ENCODE measurements around the gene BANF1.

The BANF1 gene

DNA sequence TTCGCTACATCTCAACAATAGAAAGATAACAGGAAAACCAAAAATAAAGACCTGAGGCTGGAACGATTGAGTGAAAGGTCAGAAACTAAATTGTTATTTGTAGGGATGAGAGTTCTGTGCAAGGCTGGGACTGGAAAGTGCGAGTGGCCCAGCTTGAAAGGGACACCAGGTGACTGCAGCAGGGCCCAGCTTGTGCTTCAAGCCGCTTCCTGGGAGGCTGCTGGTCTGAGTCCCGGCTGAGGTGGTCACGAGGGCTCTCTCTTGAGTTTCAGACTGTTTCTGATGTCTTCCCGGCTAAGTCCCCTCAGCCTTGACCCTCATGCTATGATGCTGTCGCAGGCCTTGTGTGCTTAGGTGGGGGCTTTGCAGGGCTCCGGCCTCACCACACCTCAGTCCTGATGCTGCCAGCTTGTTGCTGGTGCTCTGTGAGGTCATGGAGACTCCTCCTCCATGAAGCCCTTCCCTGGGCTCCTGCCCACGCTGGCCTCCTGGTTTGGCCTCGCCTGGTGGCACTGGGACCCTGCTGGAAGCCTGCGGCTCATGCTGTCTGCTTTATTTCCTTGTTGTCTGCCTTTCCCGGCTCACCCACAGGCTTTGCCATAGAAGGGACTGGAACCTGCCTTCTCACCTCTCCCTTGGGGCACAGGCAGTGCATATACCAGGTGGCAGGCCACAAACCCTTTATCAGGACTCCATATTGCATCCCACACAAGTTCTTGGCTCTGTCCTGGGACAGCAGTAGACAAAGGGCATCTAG, 4.0 kb downstream of the BANF1 start:
- H3K79me2 ChIP-seq (ENCODE audit: control insufficient read depth, low read length): peaks cover 26% of the 10 kb centered on the region
- no peak overlapping the region for H3K4me2 ChIP-seq (ENCODE audit: low read length)
- no peak overlapping the region for H3K4me3 ChIP-seq (ENCODE audit: low read length)
- H3K9me3 ChIP-seq (ENCODE audit: control insufficient read depth, insufficient read depth, low read length): no peaks in the 10 kb centered on the region
- TF ChIP-seq, protein P1, sequence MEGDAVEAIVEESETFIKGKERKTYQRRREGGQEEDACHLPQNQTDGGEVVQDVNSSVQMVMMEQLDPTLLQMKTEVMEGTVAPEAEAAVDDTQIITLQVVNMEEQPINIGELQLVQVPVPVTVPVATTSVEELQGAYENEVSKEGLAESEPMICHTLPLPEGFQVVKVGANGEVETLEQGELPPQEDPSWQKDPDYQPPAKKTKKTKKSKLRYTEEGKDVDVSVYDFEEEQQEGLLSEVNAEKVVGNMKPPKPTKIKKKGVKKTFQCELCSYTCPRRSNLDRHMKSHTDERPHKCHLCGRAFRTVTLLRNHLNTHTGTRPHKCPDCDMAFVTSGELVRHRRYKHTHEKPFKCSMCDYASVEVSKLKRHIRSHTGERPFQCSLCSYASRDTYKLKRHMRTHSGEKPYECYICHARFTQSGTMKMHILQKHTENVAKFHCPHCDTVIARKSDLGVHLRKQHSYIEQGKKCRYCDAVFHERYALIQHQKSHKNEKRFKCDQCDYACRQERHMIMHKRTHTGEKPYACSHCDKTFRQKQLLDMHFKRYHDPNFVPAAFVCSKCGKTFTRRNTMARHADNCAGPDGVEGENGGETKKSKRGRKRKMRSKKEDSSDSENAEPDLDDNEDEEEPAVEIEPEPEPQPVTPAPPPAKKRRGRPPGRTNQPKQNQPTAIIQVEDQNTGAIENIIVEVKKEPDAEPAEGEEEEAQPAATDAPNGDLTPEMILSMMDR (IDR thresholded peaks at IDR 0.05; ENCODE audit: low read depth, low read length, poor library complexity, severe bottlenecking): no peak
- no peak for TF ChIP-seq EZH2phosphoT487 (IDR thresholded peaks at IDR 0.05; ENCODE audit: borderline replicate concordance, low read length)
- H3K9me2 ChIP-seq (replicated peaks; ENCODE audit: control insufficient read depth, low read length): no peaks in the 10 kb centered on the region
- peaks cover 36% of the 10 kb centered on the region for H3K36me3 ChIP-seq (ENCODE audit: control insufficient read depth, low read length)
- no peak overlapping the region for H3K27ac ChIP-seq (ENCODE audit: low read depth, low read length)
- H3F3A ChIP-seq (ENCODE audit: control insufficient read depth, insufficient read depth): peaks cover 15% of the 10 kb centered on the region
- H3K4me1 ChIP-seq (ENCODE audit: control insufficient read depth, low read length): peaks cover 6% of the 10 kb centered on the region
- H4K20me1 ChIP-seq (ENCODE audit: control insufficient read depth, insufficient read depth, low read depth, low read length): peaks cover 5% of the 10 kb centered on the region; the same call in 1 of the 2 replicates
- H3K27me3 ChIP-seq (ENCODE audit: control insufficient read depth, low read length): no peaks in the 10 kb centered on the region

DNA sequence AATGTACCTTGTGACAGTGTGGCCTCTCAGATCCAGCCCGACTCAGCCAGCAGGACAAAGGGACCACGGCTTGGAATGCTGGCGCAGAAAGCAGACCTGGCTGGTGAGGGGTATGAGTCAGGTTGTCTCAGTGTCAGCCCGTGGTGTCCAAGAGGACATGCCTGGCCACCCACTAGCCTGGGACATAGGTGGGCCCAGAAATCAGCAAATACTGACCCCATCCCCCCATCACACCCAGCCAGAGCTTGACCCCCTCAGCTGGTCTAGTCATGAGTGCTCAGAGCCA, 4.5 kb downstream of the BANF1 start:
- peaks cover 5% of the 10 kb centered on the region; the same call in 1 of the 2 replicates for H4K20me1 ChIP-seq (ENCODE audit: control insufficient read depth, insufficient read depth, low read depth, low read length)
- peaks cover 21% of the 10 kb centered on the region for H3K79me2 ChIP-seq (ENCODE audit: control insufficient read depth, low read length)
- no peak overlapping the region for H3K27ac ChIP-seq (ENCODE audit: low read depth, low read length)
- 0 out of 2 replicates have a peak, but pooled peaks cover 4% of the 10 kb centered on the region for H3K27me3 ChIP-seq (ENCODE audit: control insufficient read depth, low read length)
- H3K4me2 ChIP-seq (ENCODE audit: low read length): no peak overlapping the region
- no peaks in the 10 kb centered on the region for H3K9me3 ChIP-seq (ENCODE audit: control insufficient read depth, insufficient read depth, low read length)
- peaks cover 31% of the 10 kb centered on the region for H3K36me3 ChIP-seq (ENCODE audit: control insufficient read depth, low read length)
- H3F3A ChIP-seq (ENCODE audit: control insufficient read depth, insufficient read depth): peaks cover 12% of the 10 kb centered on the region
- H3K4me3 ChIP-seq (ENCODE audit: low read length): no peak overlapping the region
- peaks cover 6% of the 10 kb centered on the region for H3K4me1 ChIP-seq (ENCODE audit: control insufficient read depth, low read length)
- no peaks in the 10 kb centered on the region for H3K9me2 ChIP-seq (replicated peaks; ENCODE audit: control insufficient read depth, low read length)
- TF ChIP-seq, protein P1 (IDR thresholded peaks at IDR 0.05; ENCODE audit: low read depth, low read length, poor library complexity, severe bottlenecking): no peak
- TF ChIP-seq EZH2phosphoT487 (IDR thresholded peaks at IDR 0.05; ENCODE audit: borderline replicate concordance, low read length): no peak

DNA sequence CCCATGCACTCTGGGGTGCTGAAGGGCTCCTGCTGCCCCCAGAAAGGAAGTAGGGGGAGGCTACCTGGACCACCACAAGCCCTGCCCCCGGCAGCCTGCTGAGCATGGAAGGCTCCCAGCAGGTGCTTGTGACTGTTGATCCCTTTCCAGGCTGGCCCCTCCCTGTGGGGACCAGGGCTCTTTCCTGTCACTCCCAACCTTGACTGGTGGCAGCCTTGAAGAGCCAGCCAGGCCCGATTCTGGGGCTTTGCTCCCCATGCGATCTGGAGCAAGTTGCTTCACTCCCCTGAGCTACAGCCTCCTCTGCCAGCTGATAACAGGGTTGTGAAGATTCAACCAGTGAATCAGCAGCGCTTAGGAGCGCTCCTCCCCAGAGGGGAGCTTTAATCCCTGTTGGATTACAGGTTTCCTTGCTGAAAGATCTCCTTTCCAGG, 4.9 kb downstream of the BANF1 start:
- H3K27ac ChIP-seq (ENCODE audit: low read depth, low read length): no peak overlapping the region
- H3K27me3 ChIP-seq (ENCODE audit: control insufficient read depth, low read length): 0 out of 2 replicates have a peak, but pooled peaks cover 5% of the 10 kb centered on the region
- peaks cover 19% of the 10 kb centered on the region for H3K79me2 ChIP-seq (ENCODE audit: control insufficient read depth, low read length)
- H3K4me3 ChIP-seq (ENCODE audit: low read length): no peak overlapping the region
- no peak for TF ChIP-seq EZH2phosphoT487 (IDR thresholded peaks at IDR 0.05; ENCODE audit: borderline replicate concordance, low read length)
- TF ChIP-seq, protein P1 (IDR thresholded peaks at IDR 0.05; ENCODE audit: low read depth, low read length, poor library complexity, severe bottlenecking): no peak
- peaks cover 5% of the 10 kb centered on the region; the same call in 1 of the 2 replicates for H4K20me1 ChIP-seq (ENCODE audit: control insufficient read depth, insufficient read depth, low read depth, low read length)
- no peaks in the 10 kb centered on the region for H3K9me3 ChIP-seq (ENCODE audit: control insufficient read depth, insufficient read depth, low read length)
- no peaks in the 10 kb centered on the region for H3K9me2 ChIP-seq (replicated peaks; ENCODE audit: control insufficient read depth, low read length)
- peaks cover 30% of the 10 kb centered on the region for H3K36me3 ChIP-seq (ENCODE audit: control insufficient read depth, low read length)
- H3K4me2 ChIP-seq (ENCODE audit: low read length): no peak overlapping the region
- H3K4me1 ChIP-seq (ENCODE audit: control insufficient read depth, low read length): peaks cover 6% of the 10 kb centered on the region
- H3F3A ChIP-seq (ENCODE audit: control insufficient read depth, insufficient read depth): peaks cover 11% of the 10 kb centered on the region
